A549 (cell line): Measurements from ENCODE around the gene AMN. TPM values are rescaled to one million over a fixed set of nuclear protein-coding genes. Genes with fewer than 3 reads are reported as not detected.

Source experiments
- ATAC-seq, 2 experiments: fragments of 200-7000 bp in 1 of 2; fragments of >200 bp in 1 of 2; cut with Nextera tagmentation in 1 of 2; cut with Tn5 transposase in 1 of 2; 3 replicates each; pipeline versions ENCODE4 v1.8.0 to v1.9.1; 2018 to 2020; ENCODE audit warnings: mild to moderate bottlenecking in 1 of 2, moderate library complexity in 1 of 2
- CTCF ChIA-PET: fragments of 300-600 bp; sonication (Branson Sonifier 250); formaldehyde crosslinking; extraction: SDS; loops from one replicate; lab custom pipeline; 2021; ENCODE audit warnings: antibody characterized with exemption, inconsistent platforms; lab: Yijun Ruan, JAX
- POLR2A ChIA-PET: fragments of 350-600 bp; formaldehyde crosslinking; extraction: SDS; loops from one replicate; lab custom pipeline; 2021; ENCODE audit warnings: antibody characterized with exemption, inconsistent platforms; lab: Yijun Ruan, JAX
- DNase-seq, 2 experiments: peaks; one replicate each; pipeline versions ENCODE4 v3.0.0 to v3.0.0-alpha.2; 2011 to 2016; ENCODE audit warnings: low read depth in 1 of 2, low spot score in 1 of 2
- FAIRE-seq: peaks from 2 replicates; lab custom pipeline; 2011; peaks lifted over from hg19 to GRCh38; lab: Jason Lieb, UNC
- H3K27ac ChIP-seq, 2 experiments: fragments of >200 bp; sonication (Bioruptor Twin); formaldehyde crosslinking; 3 replicates each; pipeline ENCODE4 v1.5.1; 2016 to 2017
- H3K4me1 ChIP-seq: fragments of >200 bp; sonication (Bioruptor Twin); formaldehyde crosslinking; 3 replicates; pipeline ENCODE4 v1.6.1; 2016
- H3K4me2 ChIP-seq: fragments of >200 bp; sonication (Bioruptor Twin); formaldehyde crosslinking; 3 replicates; pipeline ENCODE4 v1.6.1; 2016
- H3K4me3 ChIP-seq: fragments of >200 bp; sonication (Bioruptor Twin); formaldehyde crosslinking; 3 replicates; pipeline ENCODE4 v1.5.1; 2016
- H3K9me3 ChIP-seq: fragments of >200 bp; sonication (Bioruptor Twin); formaldehyde crosslinking; 3 replicates; pipeline ENCODE4 v1.6.1; 2016
- BHLHE40 ChIP-seq: IDR thresholded peaks from 2 replicates; pipeline ENCODE4 v1.6.1; 2012; ENCODE audit warnings: low read depth, low read length, inconsistent platforms
- CBX2 ChIP-seq: fragments of 200-600 bp; sonication (generic); IDR thresholded peaks from 2 replicates; pipeline ENCODE4 v1.6.1; 2016; ENCODE audit warnings: low read depth, mild to moderate bottlenecking, borderline replicate concordance
- CHD4 ChIP-seq: fragments of 200-600 bp; sonication (generic); IDR thresholded peaks from 2 replicates; pipeline ENCODE4 v1.6.1; 2016; ENCODE audit warnings: antibody characterized with exemption, mild to moderate bottlenecking, borderline replicate concordance
- EHMT2 ChIP-seq: fragments of 200-600 bp; sonication (generic); IDR thresholded peaks from 2 replicates; pipeline ENCODE4 v1.6.1; 2016; ENCODE audit warnings: antibody characterized with exemption, low read depth, mild to moderate bottlenecking, moderate library complexity
- HEYL ChIP-seq: fragments of 250-450 bp; sonication (Bioruptor Pico); IDR thresholded peaks from 2 replicates; pipeline ENCODE4 v1.8.0; 2021; ENCODE audit warnings: mild to moderate bottlenecking, moderate library complexity
- HOXA7 ChIP-seq: fragments of 250-450 bp; sonication (Bioruptor Pico); IDR thresholded peaks from 2 replicates; pipeline ENCODE4 v1.5.0; 2020; ENCODE audit warnings: mild to moderate bottlenecking, moderate library complexity
- HOXB5 ChIP-seq: fragments of 250-450 bp; sonication (Bioruptor Pico); IDR thresholded peaks from 2 replicates; pipeline ENCODE4 v1.5.0; 2020; ENCODE audit warnings: mild to moderate bottlenecking, moderate library complexity
- KDM5A ChIP-seq: fragments of 200-600 bp; sonication (generic); IDR thresholded peaks from 2 replicates; pipeline ENCODE4 v1.6.1; 2016; ENCODE audit warnings: antibody characterized with exemption, mild to moderate bottlenecking
- MAZ ChIP-seq: fragments of 150-350 bp; IDR thresholded peaks from 2 replicates; pipeline ENCODE4 v1.6.1; 2014; ENCODE audit warnings: antibody characterized with exemption, low read depth, low read length, borderline replicate concordance
- MYC ChIP-seq: IDR thresholded peaks from 2 replicates; pipeline ENCODE4 v1.6.1; 2012; ENCODE audit warnings: mild to moderate bottlenecking, inconsistent platforms, low read length, improper control_type of control experiment, borderline replicate concordance
- PHF8 ChIP-seq: fragments of 200-600 bp; sonication (generic); IDR thresholded peaks from 2 replicates; pipeline ENCODE4 v1.6.1; 2016; ENCODE audit warnings: low read depth, mild to moderate bottlenecking, antibody characterized with exemption, moderate library complexity, borderline replicate concordance
- RARB ChIP-seq: fragments of 250-450 bp; sonication (Bioruptor Pico); IDR thresholded peaks from 2 replicates; pipeline ENCODE4 v1.8.0; 2021; ENCODE audit warnings: mild to moderate bottlenecking, moderate library complexity
- RNF2 ChIP-seq: fragments of 200-600 bp; sonication (generic); IDR thresholded peaks from 2 replicates; pipeline ENCODE4 v1.6.1; 2016; ENCODE audit warnings: low read depth, mild to moderate bottlenecking, antibody characterized with exemption, moderate library complexity, borderline replicate concordance
- SMC3 ChIP-seq: fragments of >200 bp; sonication (Bioruptor Twin); formaldehyde crosslinking; IDR thresholded peaks from 3 replicates; pipeline ENCODE4 v1.6.1; 2018; ENCODE audit warnings: inconsistent platforms
- TP53 ChIP-seq: fragments of 250-450 bp; sonication (Bioruptor Pico); IDR thresholded peaks from 2 replicates; pipeline ENCODE4 v1.5.0; 2021; ENCODE audit warnings: mild to moderate bottlenecking, moderate library complexity
- WGBS: methylation state at CpG from one replicate; pipeline ENCODE4 v1.1.6; 2017; ENCODE audit errors: missing lambda C conversion rate; 5-methylcytosine and 5-hydroxymethylcytosine counted together
- polyA plus RNA-seq, 4 experiments: library from polyadenylated mRNA; depleted of rRNA in 3 of 4; stranded (reverse); fragments of >200 nt; fragmentation: RNase III in 1 of 4; extraction: RNeasy Plus Mini Kit Qiagen cat#74134 plus additional on column Dnase treatment in 1 of 4; gene quantifications; 2 replicates in 3 of 4; 3 replicates in 1 of 4; pipeline ENCODE4 v1.2.3, GENCODE V29; 2011 to 2017
- TF ChIP-seq, protein P1 (sequence below): fragments of >200 bp; sonication (Bioruptor Twin); formaldehyde crosslinking; IDR thresholded peaks from 2 replicates; pipeline ENCODE4 v1.6.1; 2016
- TF ChIP-seq, protein P2 (sequence below): IDR thresholded peaks from 2 replicates; pipeline ENCODE4 v1.6.1; 2012
- TF ChIP-seq, protein P3 (sequence below): fragments of 150-350 bp; IDR thresholded peaks from 2 replicates; pipeline ENCODE4 v1.6.1; 2014; ENCODE audit warnings: low read depth, mild to moderate bottlenecking, low read length
- TF ChIP-seq, protein P4 (sequence below): fragments of 250-450 bp; sonication (Bioruptor Pico); IDR thresholded peaks from 2 replicates; pipeline ENCODE4 v1.5.0; 2021; ENCODE audit warnings: mild to moderate bottlenecking, moderate library complexity, borderline replicate concordance
- TF ChIP-seq, protein P5 (sequence below): fragments of 200-600 bp; sonication (generic); IDR thresholded peaks from 2 replicates; pipeline ENCODE4 v1.6.1; 2016; ENCODE audit warnings: antibody characterized with exemption, mild to moderate bottlenecking, moderate library complexity

Gene AMN
- polyA plus RNA-seq, 2 of the 4 experiments (the other 2 are of a cell fraction) = 0.25 to 0.58 TPM

DNA sequence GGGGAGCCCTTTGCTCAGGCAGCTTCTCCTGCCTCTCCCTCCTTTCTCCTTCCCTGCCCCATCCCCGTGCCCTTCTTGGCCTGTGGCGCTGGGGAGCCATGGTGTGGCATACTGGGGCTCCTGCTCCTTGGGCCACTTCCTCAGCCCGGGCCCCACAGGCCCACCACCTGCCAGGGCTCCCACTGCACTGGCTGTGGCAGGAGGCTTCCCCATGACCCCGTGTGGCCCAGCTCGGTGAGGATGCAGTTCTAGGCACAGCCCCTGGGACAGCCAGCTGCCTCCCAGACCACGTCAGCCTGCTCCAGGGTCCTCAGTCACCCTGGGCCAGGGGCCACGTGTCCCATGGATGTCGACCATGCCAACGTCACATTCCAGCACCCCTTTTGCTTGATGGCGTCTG is 13.0 kb upstream of the AMN start (continued):
- no peak for TF ChIP-seq RARB (CRISPR knock-in tag)
- no peak for TF ChIP-seq MAZ
- no peak for TF ChIP-seq CBX2
- no peak for TF ChIP-seq HOXB5 (CRISPR knock-in tag)
- TF ChIP-seq, protein P1, sequence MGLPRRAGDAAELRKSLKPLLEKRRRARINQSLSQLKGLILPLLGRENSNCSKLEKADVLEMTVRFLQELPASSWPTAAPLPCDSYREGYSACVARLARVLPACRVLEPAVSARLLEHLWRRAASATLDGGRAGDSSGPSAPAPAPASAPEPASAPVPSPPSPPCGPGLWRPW = no peak
- TF ChIP-seq, protein P2, sequence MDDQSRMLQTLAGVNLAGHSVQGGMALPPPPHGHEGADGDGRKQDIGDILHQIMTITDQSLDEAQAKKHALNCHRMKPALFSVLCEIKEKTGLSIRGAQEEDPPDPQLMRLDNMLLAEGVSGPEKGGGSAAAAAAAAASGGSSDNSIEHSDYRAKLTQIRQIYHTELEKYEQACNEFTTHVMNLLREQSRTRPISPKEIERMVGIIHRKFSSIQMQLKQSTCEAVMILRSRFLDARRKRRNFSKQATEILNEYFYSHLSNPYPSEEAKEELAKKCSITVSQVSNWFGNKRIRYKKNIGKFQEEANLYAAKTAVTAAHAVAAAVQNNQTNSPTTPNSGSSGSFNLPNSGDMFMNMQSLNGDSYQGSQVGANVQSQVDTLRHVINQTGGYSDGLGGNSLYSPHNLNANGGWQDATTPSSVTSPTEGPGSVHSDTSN = no peak
- no peak for TF ChIP-seq CHD4
- TF ChIP-seq BHLHE40 = no peak
- TF ChIP-seq, protein P3, sequence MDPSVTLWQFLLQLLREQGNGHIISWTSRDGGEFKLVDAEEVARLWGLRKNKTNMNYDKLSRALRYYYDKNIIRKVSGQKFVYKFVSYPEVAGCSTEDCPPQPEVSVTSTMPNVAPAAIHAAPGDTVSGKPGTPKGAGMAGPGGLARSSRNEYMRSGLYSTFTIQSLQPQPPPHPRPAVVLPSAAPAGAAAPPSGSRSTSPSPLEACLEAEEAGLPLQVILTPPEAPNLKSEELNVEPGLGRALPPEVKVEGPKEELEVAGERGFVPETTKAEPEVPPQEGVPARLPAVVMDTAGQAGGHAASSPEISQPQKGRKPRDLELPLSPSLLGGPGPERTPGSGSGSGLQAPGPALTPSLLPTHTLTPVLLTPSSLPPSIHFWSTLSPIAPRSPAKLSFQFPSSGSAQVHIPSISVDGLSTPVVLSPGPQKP = no peak
- no peak for TF ChIP-seq SMC3
- no peak for TF ChIP-seq PHF8
- no peak for TF ChIP-seq HEYL (CRISPR knock-in tag)
- TF ChIP-seq, all 56 proteins: peak for 0

DNA sequence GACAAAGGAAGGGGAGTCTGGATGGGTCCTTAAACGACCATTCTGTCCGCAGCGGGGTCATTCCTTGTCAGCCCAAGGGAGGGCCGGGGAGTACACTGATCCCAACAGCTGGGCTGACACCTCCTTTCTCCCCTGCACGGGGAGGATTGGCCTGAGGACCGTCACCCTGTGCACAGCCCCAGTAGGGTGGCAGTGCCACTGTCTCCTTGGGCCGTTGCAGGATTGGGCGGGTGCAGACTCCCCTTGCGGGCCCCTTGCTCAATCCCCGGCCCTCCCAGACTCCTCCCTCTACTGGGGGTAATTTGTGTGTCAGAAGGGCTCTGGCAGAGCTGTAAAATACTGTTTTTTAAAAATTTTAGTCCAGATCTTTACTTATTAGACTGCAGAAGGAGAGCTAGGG is 12.6 kb upstream of the AMN start:
- H3K4me3 ChIP-seq = no peak overlapping the region
- no peak overlapping the region for H3K4me2 ChIP-seq
- no peaks in the 10 kb centered on the region for H3K9me3 ChIP-seq
- POLR2A ChIA-PET = no interaction called here
- 80% methylated on average over 6 of the region's 10 CpGs for WGBS
- FAIRE-seq = no peak
- no peak for DNase-seq
- TF ChIP-seq, protein P4, sequence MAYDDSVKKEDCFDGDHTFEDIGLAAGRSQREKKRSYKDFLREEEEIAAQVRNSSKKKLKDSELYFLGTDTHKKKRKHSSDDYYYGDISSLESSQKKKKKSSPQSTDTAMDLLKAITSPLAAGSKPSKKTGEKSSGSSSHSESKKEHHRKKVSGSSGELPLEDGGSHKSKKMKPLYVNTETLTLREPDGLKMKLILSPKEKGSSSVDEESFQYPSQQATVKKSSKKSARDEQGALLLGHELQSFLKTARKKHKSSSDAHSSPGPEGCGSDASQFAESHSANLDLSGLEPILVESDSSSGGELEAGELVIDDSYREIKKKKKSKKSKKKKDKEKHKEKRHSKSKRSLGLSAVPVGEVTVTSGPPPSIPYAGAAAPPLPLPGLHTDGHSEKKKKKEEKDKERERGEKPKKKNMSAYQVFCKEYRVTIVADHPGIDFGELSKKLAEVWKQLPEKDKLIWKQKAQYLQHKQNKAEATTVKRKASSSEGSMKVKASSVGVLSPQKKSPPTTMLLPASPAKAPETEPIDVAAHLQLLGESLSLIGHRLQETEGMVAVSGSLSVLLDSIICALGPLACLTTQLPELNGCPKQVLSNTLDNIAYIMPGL (CRISPR knock-in tag) = no peak
- TF ChIP-seq RNF2 = no peak
- TF ChIP-seq KDM5A = no peak
- no peak for TF ChIP-seq HOXA7 (CRISPR knock-in tag)
- TF ChIP-seq MYC = no peak
- no peak for TF ChIP-seq TP53 (CRISPR knock-in tag)
- TF ChIP-seq, protein P5, sequence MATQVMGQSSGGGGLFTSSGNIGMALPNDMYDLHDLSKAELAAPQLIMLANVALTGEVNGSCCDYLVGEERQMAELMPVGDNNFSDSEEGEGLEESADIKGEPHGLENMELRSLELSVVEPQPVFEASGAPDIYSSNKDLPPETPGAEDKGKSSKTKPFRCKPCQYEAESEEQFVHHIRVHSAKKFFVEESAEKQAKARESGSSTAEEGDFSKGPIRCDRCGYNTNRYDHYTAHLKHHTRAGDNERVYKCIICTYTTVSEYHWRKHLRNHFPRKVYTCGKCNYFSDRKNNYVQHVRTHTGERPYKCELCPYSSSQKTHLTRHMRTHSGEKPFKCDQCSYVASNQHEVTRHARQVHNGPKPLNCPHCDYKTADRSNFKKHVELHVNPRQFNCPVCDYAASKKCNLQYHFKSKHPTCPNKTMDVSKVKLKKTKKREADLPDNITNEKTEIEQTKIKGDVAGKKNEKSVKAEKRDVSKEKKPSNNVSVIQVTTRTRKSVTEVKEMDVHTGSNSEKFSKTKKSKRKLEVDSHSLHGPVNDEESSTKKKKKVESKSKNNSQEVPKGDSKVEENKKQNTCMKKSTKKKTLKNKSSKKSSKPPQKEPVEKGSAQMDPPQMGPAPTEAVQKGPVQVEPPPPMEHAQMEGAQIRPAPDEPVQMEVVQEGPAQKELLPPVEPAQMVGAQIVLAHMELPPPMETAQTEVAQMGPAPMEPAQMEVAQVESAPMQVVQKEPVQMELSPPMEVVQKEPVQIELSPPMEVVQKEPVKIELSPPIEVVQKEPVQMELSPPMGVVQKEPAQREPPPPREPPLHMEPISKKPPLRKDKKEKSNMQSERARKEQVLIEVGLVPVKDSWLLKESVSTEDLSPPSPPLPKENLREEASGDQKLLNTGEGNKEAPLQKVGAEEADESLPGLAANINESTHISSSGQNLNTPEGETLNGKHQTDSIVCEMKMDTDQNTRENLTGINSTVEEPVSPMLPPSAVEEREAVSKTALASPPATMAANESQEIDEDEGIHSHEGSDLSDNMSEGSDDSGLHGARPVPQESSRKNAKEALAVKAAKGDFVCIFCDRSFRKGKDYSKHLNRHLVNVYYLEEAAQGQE = no peak
- TF ChIP-seq EHMT2 = no peak
- no peak overlapping the region for H3K27ac ChIP-seq
- ATAC-seq = no peak
- H3K4me1 ChIP-seq = no peaks in the 10 kb centered on the region
- CTCF ChIA-PET = interaction anchor here (0.6 kb wide), 1 partner anchor 224 kb away, joined by 3 read pairs; no protein-coding TSS in a partner anchor
